Liver (tissue), 9 donors: Measurements from ENCODE around the gene FAM120B. TPM values are rescaled to one million over a fixed set of nuclear protein-coding genes. Genes with fewer than 3 reads are reported as not detected.
A peak's percentile ranks its signal among the peaks of the same experiment; 100 is the strongest.

Experiments used
- DNase-seq: peaks from one replicate; pipeline ENCODE4 v3.0.0-alpha.2; 2017; ENCODE audit warnings: low spot score
- H3K27ac ChIP-seq, 2 donors: one replicate each; pipeline ENCODE4 v1.7.0; 2013; ENCODE audit warnings: inconsistent platforms in 2 of 2, low read length in 2 of 2, control low read depth in 1 of 2, low read depth in 1 of 2, mild to moderate bottlenecking in 1 of 2
- H3K27me3 ChIP-seq, 4 donors: one replicate each; pipeline versions ENCODE4 v1.6.1 to v1.7.0; 2013; ENCODE audit warnings: low read length in 3 of 4, inconsistent platforms in 1 of 4, mild to moderate bottlenecking in 1 of 4, moderate library complexity in 1 of 4; ENCODE audit not compliant: control insufficient read depth in 4 of 4, insufficient read depth in 4 of 4
- H3K36me3 ChIP-seq, 4 donors: one replicate each; pipeline versions ENCODE4 v1.6.1 to v1.7.0; 2013; ENCODE audit warnings: low read length in 3 of 4, mild to moderate bottlenecking in 3 of 4, low read depth in 1 of 4, moderate library complexity in 1 of 4; ENCODE audit not compliant: control insufficient read depth in 4 of 4, insufficient read depth in 3 of 4
- H3K4me1 ChIP-seq, 4 donors: one replicate each; pipeline versions ENCODE4 v1.6.1 to v1.7.0; 2013; ENCODE audit warnings: low read length in 3 of 4, mild to moderate bottlenecking in 3 of 4, moderate library complexity in 1 of 4; ENCODE audit not compliant: control insufficient read depth in 4 of 4, insufficient read depth in 4 of 4
- H3K4me3 ChIP-seq, 3 donors: one replicate each; pipeline versions ENCODE4 v1.6.1 to v1.7.0; 2013; ENCODE audit warnings: low read length in 3 of 3, control low read depth in 1 of 3, low read depth in 1 of 3, mild to moderate bottlenecking in 1 of 3
- H3K9ac ChIP-seq, 2 donors: one replicate each; pipeline ENCODE4 v1.7.0; 2013; ENCODE audit warnings: low read length in 2 of 2, mild to moderate bottlenecking in 2 of 2, moderate library complexity in 2 of 2, control low read depth in 1 of 2, low read depth in 1 of 2
- H3K9me3 ChIP-seq, 4 donors: one replicate each; pipeline versions ENCODE4 v1.6.1 to v1.7.0; 2013; ENCODE audit warnings: low read length in 3 of 4; ENCODE audit not compliant: control insufficient read depth in 4 of 4
- ATF3 ChIP-seq: IDR thresholded peaks from 2 replicates; pipeline ENCODE4 v1.6.1; 2016; ENCODE audit warnings: antibody characterized with exemption
- CTCF ChIP-seq: fragments of 150-350 bp; IDR thresholded peaks from 2 replicates; pipeline ENCODE4 v1.5.1; 2017; ENCODE audit warnings: improper control_type of control experiment, low read depth, low read length; ENCODE audit not compliant: missing input control
- EGR1 ChIP-seq, 2 donors: IDR thresholded peaks; 2 replicates each; pipeline ENCODE4 v1.6.1; 2016 to 2018; ENCODE audit warnings: antibody characterized with exemption in 2 of 2, low read depth in 2 of 2
- FOXA2 ChIP-seq: IDR thresholded peaks from 2 replicates; pipeline ENCODE4 v1.6.1; 2016; ENCODE audit warnings: antibody characterized with exemption
- GABPA ChIP-seq, 2 donors: IDR thresholded peaks in 1 of 2; conservative IDR thresholded peaks in 1 of 2; 2 replicates each; pipeline ENCODE4 v1.6.1; 2016; ENCODE audit warnings: antibody characterized with exemption in 2 of 2, mild to moderate bottlenecking in 1 of 2, moderate library complexity in 1 of 2
- HNF4A ChIP-seq, 2 donors: conservative IDR thresholded peaks; 2 replicates each; pipeline ENCODE4 v1.6.1; 2016; ENCODE audit warnings: antibody characterized with exemption in 2 of 2, mild to moderate bottlenecking in 2 of 2
- RAD21 ChIP-seq, 2 donors: IDR thresholded peaks; 2 replicates each; pipeline ENCODE4 v1.6.1; 2016; ENCODE audit warnings: antibody characterized with exemption in 2 of 2, mild to moderate bottlenecking in 2 of 2
- WGBS: extraction: QIAGEN DNeasy Blood & Tissue Kit; methylation state at CpG from one replicate; pipeline ENCODE4 v1.1.7; 2013; 5-methylcytosine and 5-hydroxymethylcytosine counted together
- polyA plus RNA-seq, 2 donors: library from polyadenylated mRNA; stranded (reverse) in 1 of 2; unstranded in 1 of 2; fragments of 200-250 nt in 1 of 2; fragments of >200 nt in 1 of 2; fragmentation: Nextera tagmentation in 1 of 2; extraction: Ambion mirVana in 1 of 2; gene quantifications; one replicate each; pipeline versions ENCODE4 v1.2.1 to v1.2.3, GENCODE V29; 2013 to 2015
- total RNA-seq, 2 donors: library from RNA; depleted of rRNA; stranded (reverse); fragments of >200 nt; gene quantifications; one replicate each; pipeline ENCODE4 v1.2.3, GENCODE V29; 2014
- donor health status: healthy.
- donor health status: healthy.
- donor health status: healthy.
- donor health status: healthy.
- donor health status: healthy.

FAM120B gene
- total and polyA plus RNA-seq, 4 donors = 6.0 to 11.1 (median 9.1) TPM

- Histone ChIP-seq H3K4me1 (peaks cover 13 to 73% (median 38%) of the 10 kb centered on the region in 4 donors), H3K9me3 (no peaks in the 10 kb centered on the region), H3K9ac (no peak overlapping the region), H3K36me3 (no peaks in the 10 kb centered on the region), H3K27ac (peak overlapping the region in 1 of 2 donors; percentile 64), H3K4me3 (peak overlapping the region in 1 of 3 donors; percentile 69), H3K27me3 (peaks cover 0 to 16% (median 11%) of the 10 kb centered on the region in 4 donors)
- TF ChIP-seq RAD21 (IDR thresholded peaks at IDR 0.05) = peak; percentile 18 to 35
- no peak for TF ChIP-seq HNF4A (conservative IDR thresholded peaks at IDR 0.05)
- WGBS = 2% methylated on average over 87 of the region's 87 CpGs
- no peak for DNase-seq
Observed at GRCh38 chr6:170291271-170292110, 15.1 kb upstream of the FAM120B start.

GRCh38 chr6:170292111-170292406 is 14.5 kb upstream of the FAM120B start:
- DNase-seq = no peak
- TF ChIP-seq EGR1 (IDR thresholded peaks at IDR 0.05; ENCODE audit: low read depth in 2 of 2) = no peak
- TF ChIP-seq ATF3 = no peak
- TF ChIP-seq GABPA (IDR thresholded peaks at IDR 0.05 in 1 of 2, conservative IDR thresholded peaks at IDR 0.05 in 1 of 2) = no peak
- no peak overlapping the region for H3K9ac ChIP-seq
- no peak overlapping the region for H3K27ac ChIP-seq
- H3K9me3 ChIP-seq = no peaks in the 10 kb centered on the region
- H3K4me3 ChIP-seq = peak overlapping the region in 1 of 3 donors; percentile 69
- peaks cover 13 to 77% (median 39%) of the 10 kb centered on the region in 4 donors for H3K4me1 ChIP-seq
- no peaks in the 10 kb centered on the region for H3K36me3 ChIP-seq
- 11% methylated on average over 11 of the region's 11 CpGs for WGBS
- peaks cover 0 to 16% (median 9%) of the 10 kb centered on the region in 4 donors for H3K27me3 ChIP-seq

- peaks cover 0 to 16% (median 8%) of the 10 kb centered on the region in 4 donors for H3K27me3 ChIP-seq
- no peak overlapping the region for H3K4me3 ChIP-seq
- no peaks in the 10 kb centered on the region for H3K9me3 ChIP-seq
- TF ChIP-seq CTCF = peak; percentile 22
- no peak for TF ChIP-seq FOXA2
- TF ChIP-seq RAD21 (IDR thresholded peaks at IDR 0.05) = peak; percentile 71 to 73
- 15% methylated on average over 13 of the region's 13 CpGs for WGBS
- no peaks in the 10 kb centered on the region for H3K36me3 ChIP-seq
- H3K27ac ChIP-seq = no peak overlapping the region
- H3K4me1 ChIP-seq = peaks cover 13 to 74% (median 39%) of the 10 kb centered on the region in 4 donors
- DNase-seq = no peak
- H3K9ac ChIP-seq = no peak overlapping the region
Observed at GRCh38 chr6:170292407-170293158, 14.0 kb upstream of the FAM120B start.
